Muscle of leg (tissue), 11 donors: ENCODE measurements around the gene SLC26A2. TPM values are rescaled to one million over a fixed set of nuclear protein-coding genes. Genes with fewer than 3 reads are reported as not detected.
"Not testable (repeated sequence)": the region's sequence is repeated elsewhere in the genome, so short reads cannot be mapped to it uniquely, and the experiment has no call there.

Experiments
- DNase-seq: peaks from one replicate; pipeline ENCODE4 v3.0.0; 2013
- H3K27ac ChIP-seq: one replicate; pipeline ENCODE4 v1.5.1; 2013; ENCODE audit warnings: mild to moderate bottlenecking, low read length, control low read depth
- H3K27me3 ChIP-seq: one replicate; pipeline ENCODE4 v1.6.1; 2013; ENCODE audit warnings: low read length; ENCODE audit not compliant: control insufficient read depth, insufficient read depth
- H3K36me3 ChIP-seq: one replicate; pipeline ENCODE4 v1.6.1; 2013; ENCODE audit warnings: low read length; ENCODE audit not compliant: control insufficient read depth, insufficient read depth
- H3K4me1 ChIP-seq: one replicate; pipeline ENCODE4 v1.6.1; 2013; ENCODE audit warnings: low read length; ENCODE audit not compliant: control insufficient read depth, insufficient read depth
- H3K4me3 ChIP-seq: one replicate; pipeline ENCODE4 v1.5.1; 2013; ENCODE audit warnings: low read length, control low read depth
- H3K9me3 ChIP-seq: replicated peaks from 2 replicates; pipeline ENCODE4 v1.6.1; 2013; ENCODE audit warnings: low read depth, low read length; ENCODE audit not compliant: control insufficient read depth
- WGBS: methylation state at CpG from one replicate; pipeline ENCODE4 v1.1.5; 2013; ENCODE audit warnings: missing lambda C conversion rate; ENCODE audit not compliant: insufficient coverage; 5-methylcytosine and 5-hydroxymethylcytosine counted together
- polyA plus RNA-seq, 8 donors: library from polyadenylated mRNA; unstranded; fragments of 120-200 nt; gene quantifications; one replicate each; pipeline versions ENCODE4 v1.2.1 to v1.2.3, GENCODE V29; 2013; ENCODE audit warnings: inconsistent platforms in 1 of 8, low replicate concordance in 1 of 8; ENCODE audit not compliant: insufficient read length in 8 of 8, insufficient read depth in 1 of 8
- total RNA-seq: library from RNA; stranded (reverse); fragments of 120-200 nt; gene quantifications from one replicate; pipeline ENCODE4 v1.2.4, GENCODE V29; 2013

SLC26A2 gene
- total and polyA plus RNA-seq, 9 donors: 8.6 to 14.5 (median 10.4) TPM

GRCh38 chr5:150016537-150016936 lies 56.0 kb downstream of the SLC26A2 start:
- no peak overlapping the region for H3K4me3 ChIP-seq
- peaks cover 15% of the 10 kb centered on the region for H3K9me3 ChIP-seq
- H3K27ac ChIP-seq: no peak overlapping the region
- no peaks in the 10 kb centered on the region for H3K27me3 ChIP-seq
- H3K36me3 ChIP-seq: peaks cover 55% of the 10 kb centered on the region
- no peaks in the 10 kb centered on the region for H3K4me1 ChIP-seq
- DNase-seq: no peak

- no peak overlapping the region for H3K4me3 ChIP-seq
- peaks cover 58% of the 10 kb centered on the region for H3K36me3 ChIP-seq
- no peak overlapping the region for H3K27ac ChIP-seq
- H3K9me3 ChIP-seq: peaks cover 15% of the 10 kb centered on the region
- H3K27me3 ChIP-seq: no peaks in the 10 kb centered on the region
- WGBS: 60% methylated on average over 1 of the region's 6 CpGs
- no peaks in the 10 kb centered on the region for H3K4me1 ChIP-seq
- DNase-seq: no peak
Measured at GRCh38 chr5:150017226-150018005, 56.9 kb downstream of the SLC26A2 start.

- DNase-seq: no peak
- H3K36me3 ChIP-seq: peaks cover 61% of the 10 kb centered on the region
- H3K4me3 ChIP-seq: no peak overlapping the region
- peaks cover 8% of the 10 kb centered on the region for H3K9me3 ChIP-seq
- no peaks in the 10 kb centered on the region for H3K27me3 ChIP-seq
- H3K27ac ChIP-seq: no peak overlapping the region
- peaks cover 4% of the 10 kb centered on the region for H3K4me1 ChIP-seq
- WGBS: no CpG with 5 or more reads among the region's 1 CpG
Measured at GRCh38 chr5:150020249-150020648, 59.7 kb downstream of the SLC26A2 start.

GRCh38 chr5:150021491-150022157 lies 61.1 kb downstream of the SLC26A2 start:
- Histone ChIP-seq H3K27me3 (no peaks in the 10 kb centered on the region), H3K36me3 (peaks cover 66% of the 10 kb centered on the region), H3K4me3 (no peak overlapping the region), H3K4me1 (peaks cover 4% of the 10 kb centered on the region), H3K9me3 (no peaks in the 10 kb centered on the region), H3K27ac (peak overlapping the region; percentile 60)
- WGBS: 81% methylated on average over 5 of the region's 13 CpGs
- DNase-seq: no peak

GRCh38 chr5:150022158-150022531 lies 61.6 kb downstream of the SLC26A2 start:
- peaks cover 71% of the 10 kb centered on the region for H3K36me3 ChIP-seq
- peak; percentile 57 for DNase-seq
- peaks cover 4% of the 10 kb centered on the region for H3K4me1 ChIP-seq
- no peaks in the 10 kb centered on the region for H3K9me3 ChIP-seq
- 80% methylated on average over 1 of the region's 1 CpG for WGBS
- no peak overlapping the region for H3K4me3 ChIP-seq
- H3K27ac ChIP-seq: peak overlapping the region; percentile 65
- no peaks in the 10 kb centered on the region for H3K27me3 ChIP-seq

- peaks cover 71% of the 10 kb centered on the region for H3K36me3 ChIP-seq
- peak overlapping the region; percentile 65 for H3K27ac ChIP-seq
- H3K4me3 ChIP-seq: no peak overlapping the region
- H3K4me1 ChIP-seq: peaks cover 4% of the 10 kb centered on the region
- WGBS: no CpG with 5 or more reads among the region's 2 CpGs
- H3K9me3 ChIP-seq: no peaks in the 10 kb centered on the region
- no peaks in the 10 kb centered on the region for H3K27me3 ChIP-seq
- DNase-seq: no peak
Measured at GRCh38 chr5:150022681-150023080, 62.1 kb downstream of the SLC26A2 start.

- Histone ChIP-seq H3K36me3 (peaks cover 71% of the 10 kb centered on the region), H3K9me3 (no peaks in the 10 kb centered on the region), H3K4me3 (no peak overlapping the region), H3K27ac (peak overlapping the region; percentile 20), H3K27me3 (no peaks in the 10 kb centered on the region), H3K4me1 (peaks cover 4% of the 10 kb centered on the region)
- DNase-seq: no peak
- WGBS: no CpG with 5 or more reads among the region's 1 CpG
Measured at GRCh38 chr5:150023136-150023535, 62.6 kb downstream of the SLC26A2 start.

GRCh38 chr5:150024346-150024984 lies 63.9 kb downstream of the SLC26A2 start:
- WGBS: 56% methylated on average over 3 of the region's 9 CpGs
- H3K4me3 ChIP-seq: no peak overlapping the region
- H3K36me3 ChIP-seq: peaks cover 65% of the 10 kb centered on the region
- peak; percentile 28 for DNase-seq
- peaks cover 4% of the 10 kb centered on the region for H3K4me1 ChIP-seq
- peak overlapping the region; percentile 48 for H3K27ac ChIP-seq
- H3K27me3 ChIP-seq: no peaks in the 10 kb centered on the region
- H3K9me3 ChIP-seq: no peaks in the 10 kb centered on the region

GRCh38 chr5:150026682-150027172 lies 66.2 kb downstream of the SLC26A2 start:
- no peak overlapping the region for H3K27ac ChIP-seq
- no peak overlapping the region for H3K4me3 ChIP-seq
- H3K4me1 ChIP-seq: peaks cover 4% of the 10 kb centered on the region
- no peaks in the 10 kb centered on the region for H3K9me3 ChIP-seq
- WGBS: 85% methylated on average over 3 of the region's 4 CpGs
- peaks cover 69% of the 10 kb centered on the region for H3K36me3 ChIP-seq
- H3K27me3 ChIP-seq: no peaks in the 10 kb centered on the region
- no peak for DNase-seq

- peaks cover 70% of the 10 kb centered on the region for H3K36me3 ChIP-seq
- not testable (repeated sequence) for H3K4me3 ChIP-seq, DNase-seq, H3K27ac ChIP-seq, H3K9me3 ChIP-seq, H3K27me3 ChIP-seq, H3K4me1 ChIP-seq
- WGBS: no CpG with 5 or more reads among the region's 1 CpG
Measured at GRCh38 chr5:150028047-150028446, 67.5 kb downstream of the SLC26A2 start.
